Endothelial cell (in vitro differentiated cells): ENCODE results near the gene DBF4. TPM values are rescaled to one million over a fixed set of nuclear protein-coding genes. Genes with fewer than 3 reads are reported as not detected.

Source experiments
- DNase-seq: peaks from one replicate; pipeline ENCODE4 v3.0.0; 2021; ENCODE audit warnings: low spot score
- H3K27ac Mint-ChIP-seq: one replicate; pipeline ENCODE4 v1.8.0; 2021; ENCODE audit warnings: mixed read lengths, inconsistent platforms; ENCODE audit not compliant: unreplicated experiment
- H3K27me3 Mint-ChIP-seq: one replicate; pipeline ENCODE4 v1.8.0; 2021; ENCODE audit warnings: mild to moderate bottlenecking, moderate library complexity, mixed read lengths, inconsistent platforms; ENCODE audit not compliant: unreplicated experiment
- H3K36me3 Mint-ChIP-seq: one replicate; pipeline ENCODE4 v1.8.0; 2021; ENCODE audit warnings: mild to moderate bottlenecking, low read depth, mixed read lengths, inconsistent platforms; ENCODE audit not compliant: unreplicated experiment
- H3K4me1 Mint-ChIP-seq: one replicate; pipeline ENCODE4 v1.8.0; 2021; ENCODE audit warnings: mild to moderate bottlenecking, mixed read lengths, inconsistent platforms; ENCODE audit not compliant: unreplicated experiment
- H3K4me3 Mint-ChIP-seq: one replicate; pipeline ENCODE4 v1.8.0; 2021; ENCODE audit warnings: mild to moderate bottlenecking, mixed read lengths, inconsistent platforms; ENCODE audit not compliant: unreplicated experiment
- H3K9me3 Mint-ChIP-seq: one replicate; pipeline ENCODE4 v1.8.0; 2021; ENCODE audit warnings: mixed read lengths, inconsistent platforms; ENCODE audit not compliant: unreplicated experiment
- CTCF ChIP-seq: fragments of 200-600 bp; sonication (generic); IDR thresholded peaks from one replicate; pipeline ENCODE4 v1.5.0; 2021; ENCODE audit warnings: antibody characterized with exemption; ENCODE audit not compliant: unreplicated experiment
- total RNA-seq: library from RNA; stranded (reverse); fragmentation: NEBNext Ultra II Directional; extraction: Animal tissue kit (Norgen Biotek cat#: 25700); gene quantifications from one replicate; pipeline ENCODE4 v1.2.1, GENCODE V29; 2021; ENCODE audit not compliant: unreplicated experiment

The DBF4 gene
- total RNA-seq, 1 donor from 2014 or later, result 19.6 TPM

GRCh38 chr7:87875151-87876039, 898 bp upstream of the DBF4 start:
- H3K9me3 Mint-ChIP-seq, result no peaks in the 10 kb centered on the region
- no peak for DNase-seq
- H3K4me1 Mint-ChIP-seq, result peaks cover 22% of the 10 kb centered on the region
- H3K27me3 Mint-ChIP-seq, result peaks cover 2% of the 10 kb centered on the region
- H3K27ac Mint-ChIP-seq, result peak overlapping the region; percentile 49
- H3K4me3 Mint-ChIP-seq, result peak overlapping the region; percentile 96
- H3K36me3 Mint-ChIP-seq, result peaks cover 18% of the 10 kb centered on the region
- no peak for TF ChIP-seq CTCF

GRCh38 chr7:87876869-87877234, 559 bp downstream of the DBF4 start:
- peak overlapping the region; percentile 96 for H3K4me3 Mint-ChIP-seq

GRCh38 chr7:87877366-87878040, 1.2 kb downstream of the DBF4 start:
- H3K36me3 Mint-ChIP-seq, result peaks cover 7% of the 10 kb centered on the region
- TF ChIP-seq CTCF, result no peak
- no peaks in the 10 kb centered on the region for H3K27me3 Mint-ChIP-seq
- peaks cover 22% of the 10 kb centered on the region for H3K4me1 Mint-ChIP-seq
- H3K27ac Mint-ChIP-seq, result no peak overlapping the region
- DNase-seq, result no peak
- H3K9me3 Mint-ChIP-seq, result no peaks in the 10 kb centered on the region
- peak overlapping the region; percentile 96 for H3K4me3 Mint-ChIP-seq

More at GRCh38 chr7:87876869-87877234, 559 bp downstream of the DBF4 start:
- Mint-ChIP-seq H3K27ac (peak overlapping the region; percentile 89), H3K4me1 (peaks cover 22% of the 10 kb centered on the region), H3K9me3 (no peaks in the 10 kb centered on the region), H3K27me3 (no peaks in the 10 kb centered on the region), H3K36me3 (peaks cover 7% of the 10 kb centered on the region)
- TF ChIP-seq CTCF, result no peak
- peak; percentile 66 for DNase-seq

- Mint-ChIP-seq H3K4me3 (peak overlapping the region; percentile 96), H3K27me3 (no peaks in the 10 kb centered on the region), H3K27ac (no peak overlapping the region), H3K36me3 (peaks cover 3% of the 10 kb centered on the region), H3K9me3 (no peaks in the 10 kb centered on the region), H3K4me1 (peaks cover 22% of the 10 kb centered on the region)
- DNase-seq, result no peak
- TF ChIP-seq CTCF, result no peak
Measured at GRCh38 chr7:87878208-87878735, 2.0 kb downstream of the DBF4 start.
